HG03378 (cell line): ENCODE results near the gene CLVS2.

Experiments
- ATAC-seq: cut with Tn5 transposase; IDR thresholded peaks from one replicate; pipeline ENCODE4 v1.9.1; 2021; ENCODE audit warnings: mild to moderate bottlenecking, moderate library complexity; ENCODE audit not compliant: unreplicated experiment

The CLVS2 gene

GRCh38 chr6:123022975-123023374, 26.9 kb downstream of the CLVS2 start:
- ATAC-seq: no peak

GRCh38 chr6:123024976-123025375, 28.9 kb downstream of the CLVS2 start:
- no peak for ATAC-seq

- ATAC-seq: no peak
These were observed 31.4 kb downstream of the CLVS2 start for GRCh38 chr6:123027408-123027807.

GRCh38 chr6:123028263-123028662, 32.2 kb downstream of the CLVS2 start:
- ATAC-seq: no peak

- no peak for ATAC-seq
These were observed 34.2 kb downstream of the CLVS2 start for GRCh38 chr6:123030282-123030681.

- ATAC-seq: no peak
These were observed 40.6 kb downstream of the CLVS2 start for GRCh38 chr6:123036648-123037047.

- ATAC-seq: no peak
These were observed 43.4 kb downstream of the CLVS2 start for GRCh38 chr6:123039431-123039830.

- no peak for ATAC-seq
These were observed 46.4 kb downstream of the CLVS2 start for GRCh38 chr6:123042401-123042800.

- no peak for ATAC-seq
These were observed 48.4 kb downstream of the CLVS2 start for GRCh38 chr6:123044341-123044860.

GRCh38 chr6:123053602-123054225, 57.7 kb downstream of the CLVS2 start:
- ATAC-seq: no peak

GRCh38 chr6:123055256-123055655, 59.2 kb downstream of the CLVS2 start:
- ATAC-seq: no peak

GRCh38 chr6:123062670-123063069, 66.6 kb downstream of the CLVS2 start:
- no peak for ATAC-seq

- ATAC-seq: no peak
These were observed 68.0 kb downstream of the CLVS2 start for GRCh38 chr6:123064038-123064437.

GRCh38 chr6:123074616-123075015, 78.6 kb downstream of the CLVS2 start:
- ATAC-seq: no peak

GRCh38 chr6:123085403-123085802, 89.4 kb downstream of the CLVS2 start:
- no peak for ATAC-seq

GRCh38 chr6:123089226-123089625, 93.2 kb downstream of the CLVS2 start:
- ATAC-seq: no peak

- ATAC-seq: no peak
These were observed 95.3 kb downstream of the CLVS2 start for GRCh38 chr6:123091091-123091895.

GRCh38 chr6:123091896-123092271, 95.8 kb downstream of the CLVS2 start:
- ATAC-seq: no peak

GRCh38 chr6:123094795-123095194, 98.8 kb downstream of the CLVS2 start:
- no peak for ATAC-seq

GRCh38 chr6:123105561-123105960, 109.5 kb downstream of the CLVS2 start:
- ATAC-seq: no peak

GRCh38 chr6:123116370-123116769, 120.3 kb downstream of the CLVS2 start:
- ATAC-seq: no peak
